CD1c-positive myeloid dendritic cell (primary cell): Measurements from ENCODE around the gene C1orf167.

Experiments used
- DNase-seq: peaks from one replicate; pipeline ENCODE4 v3.0.0-alpha.2; 2016; ENCODE audit errors: extremely low spot score

Gene C1orf167

GRCh38 chr1:11764519-11764918, 2.5 kb downstream of the C1orf167 start:
- DNase-seq: no peak

GRCh38 chr1:11765661-11766428, 3.9 kb downstream of the C1orf167 start:
- no peak for DNase-seq

GRCh38 chr1:11766429-11766776, 4.4 kb downstream of the C1orf167 start:
- DNase-seq: no peak

- DNase-seq: no peak
Observed at GRCh38 chr1:11767922-11768704, 6.1 kb downstream of the C1orf167 start.

GRCh38 chr1:11768821-11769220, 6.8 kb downstream of the C1orf167 start:
- DNase-seq: no peak

GRCh38 chr1:11769274-11769673, 7.3 kb downstream of the C1orf167 start:
- DNase-seq: no peak

- DNase-seq: no peak
Observed at GRCh38 chr1:11770011-11770410, 8.0 kb downstream of the C1orf167 start.

- DNase-seq: no peak
Observed at GRCh38 chr1:11771481-11772043, 9.6 kb downstream of the C1orf167 start.

GRCh38 chr1:11772458-11772857, 10.5 kb downstream of the C1orf167 start:
- DNase-seq: peak; percentile 39

- DNase-seq: no peak
Observed at GRCh38 chr1:11774753-11775152, 12.8 kb downstream of the C1orf167 start.

GRCh38 chr1:11777658-11778322, 15.8 kb downstream of the C1orf167 start:
- DNase-seq: no peak

GRCh38 chr1:11778336-11778735, 16.3 kb downstream of the C1orf167 start:
- DNase-seq: no peak

GRCh38 chr1:11778844-11779623, 17.0 kb downstream of the C1orf167 start:
- DNase-seq: no peak

GRCh38 chr1:11779715-11780379, 17.9 kb downstream of the C1orf167 start:
- DNase-seq: no peak

GRCh38 chr1:11780380-11781147, 18.6 kb downstream of the C1orf167 start:
- no peak for DNase-seq

- DNase-seq: no peak
Observed at GRCh38 chr1:11781297-11781696, 19.3 kb downstream of the C1orf167 start.

GRCh38 chr1:11782127-11782708, 20.2 kb downstream of the C1orf167 start:
- no peak for DNase-seq

GRCh38 chr1:11783556-11783955, 21.6 kb downstream of the C1orf167 start:
- DNase-seq: no peak

GRCh38 chr1:11784256-11784992, 22.4 kb downstream of the C1orf167 start:
- no peak for DNase-seq
